ENCODE data around the gene ARHGAP28.
"Not testable (repeated sequence)": the region's sequence is repeated elsewhere in the genome, so short reads cannot be mapped to it uniquely, and the experiment has no call there.

Gene ARHGAP28

DNA sequence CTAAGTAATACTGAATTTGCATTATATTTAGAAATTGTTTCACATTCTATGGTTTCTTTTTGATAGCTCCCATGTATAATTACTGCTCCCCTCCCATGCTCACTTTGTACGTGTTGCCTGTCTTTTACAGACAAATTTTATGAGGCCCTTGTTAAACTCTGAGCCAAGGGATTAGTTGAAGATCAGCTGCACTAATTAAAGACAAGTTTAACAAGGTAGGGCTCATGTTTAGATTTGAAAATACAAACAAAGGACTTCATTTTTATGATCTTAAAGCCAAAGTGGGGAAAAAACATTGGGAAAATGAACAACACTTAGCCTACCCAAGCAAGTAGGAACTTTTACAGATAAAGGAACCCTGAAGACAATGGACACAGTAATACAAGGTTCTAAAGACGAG is 46.2 kb downstream of the ARHGAP28 start:
- DNase-seq (ENCODE audit: low read depth, low spot score), result peak; percentile 2

DNA sequence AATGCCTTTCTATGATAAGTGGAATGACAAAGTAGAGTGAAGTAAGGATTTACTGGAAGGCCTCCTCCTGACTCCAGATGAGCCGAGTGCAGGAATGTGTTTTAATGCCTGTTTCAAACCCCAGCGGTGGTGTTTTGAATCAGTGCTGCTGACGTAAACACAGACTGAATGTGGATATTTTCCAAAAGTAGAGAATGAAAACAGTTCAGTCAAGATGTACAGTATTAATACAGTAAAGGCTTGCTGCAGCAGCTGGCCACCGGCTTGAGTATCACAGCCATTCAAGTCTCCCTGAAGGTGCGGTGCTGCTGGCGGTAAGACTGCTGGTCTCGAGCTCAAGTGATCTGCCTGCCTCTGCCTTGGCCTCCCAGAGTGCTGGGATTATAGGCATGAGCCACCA is 46.7 kb downstream of the ARHGAP28 start:
- peak; percentile 62 for DNase-seq (ENCODE audit: low read depth, low spot score)

DNA sequence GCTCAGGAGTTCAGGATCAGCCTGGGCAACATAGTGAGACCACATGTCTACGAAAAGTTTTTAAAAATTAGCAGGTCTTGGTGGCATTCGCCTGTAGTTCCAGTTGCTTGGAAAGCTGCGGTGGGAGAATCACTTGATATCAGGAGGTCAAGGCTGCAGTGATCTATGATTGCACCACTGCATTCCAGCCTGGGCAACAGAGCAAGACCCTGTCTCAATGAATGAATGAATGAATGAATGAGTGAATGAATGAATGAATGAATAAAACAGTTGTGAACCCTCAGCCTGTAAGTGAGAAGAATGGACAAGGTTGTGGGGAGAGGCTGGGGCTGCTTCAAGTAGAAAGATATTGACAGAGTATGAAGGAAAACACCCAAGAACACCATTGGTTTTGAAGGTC is 48.0 kb downstream of the ARHGAP28 start:
- no peak for DNase-seq (ENCODE audit: low read depth, low spot score)

DNA sequence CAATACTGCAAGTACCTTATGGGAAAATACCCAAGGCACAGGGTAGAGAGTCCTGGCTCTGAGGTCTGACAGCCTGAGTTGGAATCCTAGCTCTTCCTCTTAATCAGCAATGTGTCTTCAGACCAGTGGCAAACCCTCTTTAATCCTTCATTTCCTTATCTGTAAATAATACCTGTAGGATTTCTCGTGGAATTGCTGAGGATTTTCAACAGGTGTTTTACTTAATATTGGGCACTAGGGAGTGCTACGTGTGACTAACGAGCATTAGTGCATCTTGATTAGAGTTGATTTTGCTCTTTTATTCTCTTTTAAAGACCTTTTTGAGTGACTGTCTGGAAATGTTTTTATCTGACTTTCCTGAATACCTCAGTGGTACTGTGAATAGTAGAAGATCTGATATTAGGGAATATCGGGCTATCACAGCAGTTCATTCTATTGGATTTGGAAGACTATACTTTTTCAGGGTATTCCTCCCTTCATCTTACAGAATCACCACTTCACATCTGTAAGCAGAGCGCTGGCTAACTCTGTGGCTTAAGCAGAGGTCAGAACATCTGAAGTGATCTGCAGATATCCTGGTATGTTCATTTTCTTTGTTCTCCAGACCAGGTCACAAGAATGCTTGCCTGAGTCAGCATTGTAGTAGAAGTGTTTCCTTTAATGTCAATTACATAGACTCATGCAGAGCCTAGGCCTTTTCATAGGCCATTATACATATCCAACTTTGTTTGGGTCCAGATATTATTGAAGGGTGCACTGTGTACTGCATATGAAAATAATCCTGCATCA is 49.1 kb downstream of the ARHGAP28 start:
- DNase-seq (ENCODE audit: low read depth, low spot score), result peak; percentile 7

DNA sequence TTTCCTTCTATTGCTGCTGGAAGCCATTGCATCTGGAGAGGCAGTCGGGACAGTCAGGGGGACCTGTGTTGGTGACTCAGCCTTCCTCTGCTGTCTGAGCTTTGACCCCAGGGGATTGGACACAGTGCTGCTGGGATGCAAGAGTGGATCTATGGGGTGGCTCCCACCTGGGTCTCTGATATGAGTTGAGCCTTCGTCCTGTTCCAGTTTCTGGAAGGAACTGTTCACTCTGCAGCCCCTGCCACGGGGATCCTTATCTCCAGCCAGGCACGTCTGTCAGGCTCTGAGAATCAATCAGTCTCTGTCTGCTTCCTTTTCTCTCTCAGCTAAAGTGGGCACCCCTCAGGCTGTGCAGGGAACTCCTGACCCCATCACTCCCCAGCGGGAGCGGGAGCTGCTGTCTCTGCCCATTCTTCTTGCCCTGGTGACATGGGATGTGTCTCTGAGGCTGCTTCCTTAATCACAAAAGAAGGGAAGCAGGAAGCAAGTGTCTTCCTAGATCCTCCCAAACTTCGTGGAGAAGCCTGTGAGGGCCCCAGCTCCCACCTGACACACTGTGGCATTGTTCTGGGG is 51.7 kb downstream of the ARHGAP28 start:
- DNase-seq (ENCODE audit: low read depth, low spot score), result no peak

DNA sequence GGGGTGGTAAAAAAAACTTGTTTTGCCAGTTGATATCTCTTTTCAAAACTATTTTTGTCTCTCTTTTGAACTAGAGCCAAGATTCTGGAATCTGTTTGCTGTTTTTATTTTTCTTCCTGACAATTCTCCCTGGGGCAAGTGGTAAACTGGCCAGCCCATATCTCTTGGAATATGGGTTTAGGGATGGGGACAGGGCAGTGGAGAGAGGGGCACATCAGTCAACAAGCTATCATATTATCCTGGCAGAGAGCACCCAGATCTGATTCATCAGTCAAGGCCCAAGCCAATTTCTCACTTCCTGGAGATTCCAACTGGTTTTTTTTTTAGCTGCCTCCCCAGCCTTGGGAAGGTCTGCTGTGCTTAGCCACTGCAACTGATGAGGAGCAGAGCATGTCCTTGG is 52.3 kb downstream of the ARHGAP28 start:
- peak; percentile 43 for DNase-seq (ENCODE audit: low read depth, low spot score)

DNA sequence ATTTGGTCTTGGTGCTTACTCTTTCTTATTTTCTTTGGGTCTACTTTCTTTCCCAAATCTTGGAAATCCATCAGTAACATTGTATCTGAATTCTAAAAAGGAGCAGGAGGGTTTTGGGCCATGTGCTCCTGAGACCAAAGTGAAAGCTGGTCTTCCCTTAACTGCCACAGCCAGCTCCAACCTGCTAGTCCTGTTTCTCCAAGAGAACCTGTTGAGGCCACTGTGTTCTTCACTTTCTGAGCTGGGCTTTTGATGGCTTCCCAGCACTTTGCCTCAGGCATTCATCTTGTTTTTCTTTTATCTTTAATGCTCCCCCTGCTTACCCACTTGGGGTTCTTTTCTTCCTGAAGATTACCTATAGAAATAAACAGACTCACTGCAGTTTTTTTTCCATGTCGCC is 53.3 kb downstream of the ARHGAP28 start:
- DNase-seq (ENCODE audit: low read depth, low spot score), result no peak

DNA sequence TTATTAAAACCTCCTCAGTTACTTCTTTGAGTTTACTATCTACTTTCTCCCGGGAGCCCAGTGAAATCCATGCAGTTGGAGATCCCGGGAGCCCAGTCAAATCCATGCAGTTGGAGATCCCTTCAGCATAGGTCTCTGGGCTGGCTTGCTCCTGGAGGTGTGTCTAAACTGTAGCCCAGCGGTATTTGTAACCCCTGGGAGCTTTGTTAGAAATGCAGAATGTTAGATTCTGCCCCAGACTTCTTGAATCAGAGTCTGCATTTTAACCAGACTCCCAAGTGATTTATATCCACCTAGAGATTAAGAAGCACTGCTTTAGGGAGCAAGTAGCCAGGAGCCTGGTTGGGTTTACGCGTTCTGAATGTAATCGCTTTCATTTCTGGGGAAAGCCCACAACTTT is 54.5 kb downstream of the ARHGAP28 start:
- DNase-seq (ENCODE audit: low read depth, low spot score), result no peak

DNA sequence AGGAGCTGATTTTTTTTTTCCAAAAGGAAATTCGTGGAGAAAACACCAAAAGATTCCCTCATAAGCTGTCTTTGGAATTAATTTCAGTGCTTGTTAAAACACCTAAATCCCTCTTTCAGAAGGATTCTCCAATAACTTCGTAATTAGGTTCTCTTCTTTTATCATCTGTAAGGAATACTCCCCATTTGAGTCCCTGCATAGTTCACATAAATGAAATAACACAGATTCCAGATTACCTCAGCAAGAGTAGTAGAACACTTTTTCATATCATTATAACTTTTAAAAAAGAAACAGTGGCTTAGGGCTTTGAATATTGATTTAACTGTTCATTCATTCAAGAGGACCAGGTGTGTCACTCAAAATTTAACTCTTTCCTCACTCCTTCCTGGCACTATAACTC is 55.5 kb downstream of the ARHGAP28 start:
- peak; percentile 45 for DNase-seq (ENCODE audit: low read depth, low spot score)

DNA sequence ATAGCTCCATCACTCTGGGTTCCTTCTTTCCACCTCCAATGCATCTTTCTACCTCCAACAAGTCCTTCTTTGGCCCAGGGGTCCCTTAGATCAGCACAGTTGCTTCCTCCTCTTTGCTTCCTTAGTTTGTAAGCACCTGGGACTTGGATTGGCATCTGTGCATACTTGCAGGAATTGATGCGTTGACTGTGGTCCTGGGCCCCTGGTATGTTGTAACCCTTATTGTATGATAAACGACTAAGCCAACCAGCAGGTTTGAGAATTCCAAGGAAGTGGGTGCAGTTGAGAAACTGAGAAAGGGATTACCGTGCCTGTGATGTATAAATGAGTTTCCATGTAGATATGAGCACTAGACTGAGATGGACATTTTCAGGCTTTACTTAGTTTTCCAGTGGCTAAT is 55.9 kb downstream of the ARHGAP28 start:
- DNase-seq (ENCODE audit: low read depth, low spot score), result no peak

DNA sequence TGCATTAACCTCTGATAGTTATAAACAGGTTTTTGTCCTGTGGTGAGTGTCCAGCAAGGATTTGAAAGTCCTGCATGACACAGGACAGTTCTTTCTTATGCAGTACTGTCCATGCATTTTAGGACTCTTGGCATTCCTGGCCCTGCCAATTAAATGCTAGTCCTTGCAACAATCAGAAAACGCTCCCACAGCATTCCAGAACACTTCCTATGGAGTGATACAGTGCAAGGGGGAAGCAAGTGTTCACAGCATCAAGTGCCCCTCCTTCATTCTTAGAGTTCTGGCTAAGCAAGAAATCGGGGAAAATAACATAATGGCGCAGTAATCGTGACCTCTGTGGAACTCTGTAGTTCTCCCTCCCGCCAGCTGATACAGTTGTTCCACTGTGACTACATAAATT is 62.9 kb downstream of the ARHGAP28 start:
- no peak for DNase-seq (ENCODE audit: low read depth, low spot score)

DNA sequence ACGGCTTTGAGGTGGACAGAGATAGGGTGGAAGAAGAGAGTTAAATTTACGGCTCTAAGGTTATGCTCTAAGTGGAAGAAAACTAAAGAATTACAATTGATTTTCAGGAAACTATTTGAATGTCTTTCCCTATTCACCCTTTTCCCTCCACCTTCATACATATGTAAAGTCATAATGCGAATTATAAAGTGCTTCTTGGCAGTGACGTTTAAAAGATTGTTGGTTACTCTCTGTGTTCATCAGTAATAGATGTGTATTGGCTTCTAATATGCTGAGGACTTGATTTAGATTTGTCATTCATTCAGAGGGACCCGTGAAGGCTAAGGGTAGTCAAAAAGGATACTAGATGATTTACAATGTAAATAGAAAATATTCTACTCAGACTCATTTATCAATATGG is 63.9 kb downstream of the ARHGAP28 start:
- no peak for DNase-seq (ENCODE audit: low read depth, low spot score)

DNA sequence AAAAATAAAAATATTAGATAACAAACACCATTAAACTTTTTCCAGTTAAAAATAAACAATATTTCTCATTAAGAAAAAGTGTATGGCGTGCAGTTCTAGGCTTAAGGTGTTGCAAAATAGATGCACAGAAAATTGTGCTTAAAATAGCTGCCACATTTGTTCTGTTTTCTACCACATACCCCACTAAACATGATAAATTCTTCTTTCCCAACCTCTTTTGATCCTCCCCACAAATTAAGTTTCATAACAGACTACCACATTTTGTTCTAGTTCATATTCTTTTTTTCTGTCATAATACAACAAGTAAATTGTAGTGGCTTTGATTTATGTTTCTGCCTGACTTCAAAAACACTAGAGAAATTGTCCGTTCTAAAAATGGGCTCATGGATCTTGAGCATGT is 64.5 kb downstream of the ARHGAP28 start:
- DNase-seq (ENCODE audit: low read depth, low spot score), result no peak

DNA sequence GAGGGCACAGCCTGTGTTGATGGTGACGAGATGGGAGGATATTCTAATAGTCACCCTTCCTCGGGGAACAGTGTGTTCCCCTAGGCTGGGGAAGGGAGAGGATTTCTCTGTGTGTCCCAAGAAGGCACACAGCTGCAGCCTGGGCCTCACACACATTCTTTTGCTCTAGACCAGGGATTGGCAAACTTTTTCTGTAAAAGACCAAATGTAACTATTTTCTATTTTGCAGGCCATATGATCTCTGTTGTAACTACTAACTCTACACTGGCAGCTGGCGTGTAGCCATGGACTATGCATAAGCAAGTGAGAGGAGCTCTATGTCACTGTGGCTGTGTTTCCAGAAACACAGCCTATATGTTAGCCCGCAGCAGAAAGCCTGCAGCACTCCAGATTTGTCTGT is 65.8 kb downstream of the ARHGAP28 start:
- DNase-seq (ENCODE audit: low read depth, low spot score), result no peak

DNA sequence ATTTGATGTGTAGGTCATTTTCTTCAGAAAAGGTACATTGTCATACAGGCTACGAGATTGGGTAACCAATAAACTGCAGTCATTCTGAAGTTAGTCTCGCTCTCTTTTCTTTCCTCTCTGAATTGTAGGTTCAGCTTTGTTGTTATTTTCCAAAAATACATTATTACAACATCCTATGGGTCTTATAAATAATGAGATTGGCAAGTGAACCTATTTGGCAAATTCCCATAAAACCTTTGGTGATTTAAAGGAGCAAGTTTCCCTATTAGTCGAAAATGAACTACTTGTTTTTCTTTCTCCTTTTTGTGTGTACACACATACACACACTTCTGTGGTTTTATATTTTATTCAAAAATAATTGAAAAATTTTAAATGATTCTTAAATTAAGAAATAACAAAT is 67.0 kb downstream of the ARHGAP28 start:
- DNase-seq (ENCODE audit: low read depth, low spot score), result no peak

DNA sequence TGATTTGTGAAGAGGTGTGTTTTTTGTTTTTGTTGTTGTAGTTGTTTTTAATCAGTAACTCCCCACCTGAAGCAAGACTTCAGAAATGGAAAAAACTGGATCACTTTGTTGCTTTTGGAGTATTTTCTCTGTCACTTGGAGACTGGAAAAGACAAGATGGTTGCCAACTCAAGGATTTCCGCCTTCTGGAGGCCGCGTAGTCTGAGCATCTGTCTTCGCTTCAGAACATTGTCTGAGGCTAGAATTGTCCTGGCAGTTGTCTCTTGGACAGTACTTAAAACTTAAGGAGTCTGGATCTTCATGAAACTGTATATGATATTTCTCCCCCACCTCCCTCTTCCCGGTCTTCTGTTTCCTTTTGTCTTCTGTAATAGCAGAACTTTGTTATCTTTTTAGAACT is 67.7 kb downstream of the ARHGAP28 start:
- DNase-seq (ENCODE audit: low read depth, low spot score), result no peak

DNA sequence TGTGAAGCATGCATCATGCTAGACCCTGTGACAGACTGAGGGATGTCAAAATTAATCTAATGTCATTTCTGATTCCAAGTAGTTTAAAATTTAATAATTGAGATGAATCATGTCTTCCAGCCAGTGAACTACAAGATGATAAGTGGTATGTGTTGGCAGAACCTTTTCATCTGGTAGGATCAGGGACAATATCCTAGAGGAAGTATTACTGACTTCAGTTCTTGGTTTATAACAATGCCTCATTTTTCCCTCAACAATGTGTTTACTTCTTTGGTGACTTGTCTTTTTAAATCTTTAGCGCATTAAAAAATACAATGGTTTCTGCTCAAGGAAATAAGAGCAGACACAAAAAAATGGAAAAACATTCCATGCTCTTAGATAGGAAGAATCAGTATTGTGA is 69.4 kb downstream of the ARHGAP28 start:
- no peak for DNase-seq (ENCODE audit: low read depth, low spot score)

DNA sequence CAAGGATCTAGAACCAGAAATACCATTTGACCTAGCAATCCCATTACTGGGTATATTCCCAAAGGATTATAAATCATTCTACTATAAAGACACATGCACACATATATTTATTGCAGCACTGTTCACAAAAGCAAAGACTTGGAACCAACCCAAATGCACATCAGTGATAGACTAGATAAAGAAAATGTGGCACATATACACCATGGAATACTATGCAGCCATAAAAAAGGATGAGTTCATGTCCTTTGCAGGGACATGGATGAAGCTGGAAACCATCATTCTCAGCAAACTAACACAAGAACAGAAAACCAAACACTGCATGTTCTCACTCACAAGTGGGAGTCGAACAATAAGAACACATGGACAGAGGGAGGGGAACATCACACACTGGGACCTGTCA is 70.8 kb downstream of the ARHGAP28 start:
- not testable (repeated sequence) for DNase-seq (ENCODE audit: low read depth, low spot score)

DNA sequence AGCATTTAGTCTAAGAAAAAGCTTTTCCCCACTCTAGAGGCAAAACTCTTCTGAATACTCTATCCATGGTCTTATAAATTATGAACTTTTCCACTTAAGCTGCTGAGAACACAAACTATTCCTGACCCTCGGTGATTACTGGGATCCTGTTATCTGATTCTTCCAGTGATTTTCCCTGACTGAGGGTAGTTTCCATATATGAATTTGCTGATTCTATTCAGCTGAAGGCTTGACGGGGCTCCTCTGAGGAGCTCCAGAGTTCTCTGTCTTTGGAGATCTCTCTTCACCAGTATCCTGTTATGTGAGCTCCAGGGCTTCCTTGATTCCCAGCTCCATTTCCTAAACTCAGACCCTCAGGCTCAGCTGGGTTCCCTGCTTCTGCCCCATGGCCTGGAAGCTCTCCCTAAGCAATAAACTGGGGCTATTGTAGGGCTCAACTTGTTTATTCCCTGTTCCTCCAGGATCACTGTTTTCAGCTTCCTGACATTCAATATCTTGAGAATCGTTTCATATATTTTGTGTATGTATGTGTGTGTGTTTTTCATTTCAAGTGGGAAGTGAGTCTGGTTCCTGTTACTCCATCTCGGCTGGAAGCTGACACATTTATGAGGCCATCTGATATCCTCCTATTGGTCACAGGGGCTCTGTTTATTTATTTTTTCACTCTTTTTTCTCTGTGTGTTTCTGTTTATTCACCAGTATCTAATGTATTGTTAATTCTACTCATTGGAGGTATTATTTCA is 78.2 kb downstream of the ARHGAP28 start:
- no peak for DNase-seq (ENCODE audit: low read depth, low spot score)

DNA sequence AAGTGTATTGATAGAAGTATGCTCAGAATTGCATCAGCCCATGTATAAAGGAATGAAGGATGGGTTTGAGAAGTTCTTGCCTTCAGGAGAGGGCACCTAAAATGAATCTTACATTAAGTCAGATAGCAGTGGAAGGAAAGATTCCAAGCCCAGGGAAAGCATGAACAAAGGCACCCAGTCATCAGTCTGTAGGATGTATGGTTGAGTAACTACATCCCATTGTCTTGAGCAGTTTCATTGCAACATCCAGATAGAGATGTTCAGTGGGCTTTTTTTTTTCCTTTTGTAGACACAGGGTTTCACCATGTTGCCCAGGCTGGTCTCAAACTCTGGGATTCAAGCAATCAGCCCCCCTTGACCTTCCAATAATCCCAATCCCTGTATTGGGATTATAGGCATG is 80.7 kb downstream of the ARHGAP28 start:
- DNase-seq (ENCODE audit: low read depth, low spot score), result no peak

DNA sequence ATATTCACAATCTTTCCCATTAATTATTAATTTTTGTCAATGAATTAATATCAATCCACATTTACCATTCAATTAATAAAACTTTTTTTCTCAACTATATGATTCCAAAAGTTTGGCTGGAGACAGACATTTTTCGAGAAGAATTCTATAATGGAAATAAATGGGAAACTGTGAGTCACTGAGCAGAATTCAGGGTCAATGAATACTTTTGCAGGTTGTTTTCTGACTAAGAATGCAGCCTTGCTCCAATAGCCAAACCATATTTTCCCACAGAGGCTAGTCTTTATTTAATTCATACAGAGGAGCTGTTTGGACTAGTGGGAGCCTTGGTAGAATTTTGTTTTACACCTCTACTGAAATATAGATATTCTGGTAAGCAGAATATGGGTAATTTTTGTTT is 82.3 kb downstream of the ARHGAP28 start:
- peak; percentile 50 for DNase-seq (ENCODE audit: low read depth, low spot score)

DNA sequence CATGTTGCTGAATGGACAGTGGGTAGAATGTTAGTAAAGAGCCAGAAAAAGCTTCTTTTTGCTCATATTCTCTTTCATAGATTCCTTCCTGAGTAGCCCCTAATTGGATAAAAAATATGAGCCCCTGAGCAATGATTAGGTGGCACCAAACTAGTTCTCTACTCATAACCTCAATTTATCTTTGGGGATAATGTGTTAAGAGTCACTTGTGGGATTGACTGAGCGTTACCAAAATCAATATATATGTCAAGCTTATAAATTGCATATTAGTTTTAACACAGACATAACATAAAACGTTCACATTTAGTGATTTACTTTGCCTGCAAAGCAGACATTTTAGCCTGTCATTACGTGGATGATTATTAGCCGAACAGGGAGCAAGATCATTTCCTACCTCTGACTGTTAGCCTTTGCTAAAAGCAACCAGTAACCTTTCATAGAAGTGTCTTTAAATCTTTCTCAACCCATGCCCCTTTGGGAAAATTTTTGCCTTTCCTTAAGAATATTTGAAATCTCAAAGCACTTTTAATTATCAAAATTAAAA is 85.4 kb downstream of the ARHGAP28 start:
- DNase-seq (ENCODE audit: low read depth, low spot score), result no peak

DNA sequence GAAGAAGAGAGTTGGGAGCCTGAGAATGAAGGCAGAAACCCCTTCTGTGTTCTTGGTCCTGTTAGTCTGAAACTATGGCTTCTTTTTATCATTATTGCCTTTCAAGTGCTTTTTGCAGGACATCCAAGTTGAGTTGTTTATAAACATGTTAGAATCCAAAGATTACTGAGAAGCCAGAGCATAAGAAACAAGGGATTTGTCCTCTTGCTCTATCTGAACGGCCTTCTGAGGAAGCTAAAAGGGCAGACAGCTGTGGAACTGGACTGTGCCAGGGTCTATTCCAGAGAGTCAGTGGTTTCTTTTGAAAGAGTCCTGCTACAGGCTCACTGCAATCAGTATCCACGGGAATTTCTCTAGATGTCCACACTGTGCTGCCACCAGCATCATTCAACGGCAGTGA is 86.6 kb downstream of the ARHGAP28 start:
- no peak for DNase-seq (ENCODE audit: low read depth, low spot score)
